Astrocyte (in vitro differentiated cells and primary cell): Measurements from ENCODE around the gene MARCHF10. TPM values are rescaled to one million over a fixed set of nuclear protein-coding genes. Genes with fewer than 3 reads are reported as not detected.

ENCODE experiments used
- DNase-seq: peaks from one replicate; pipeline ENCODE4 v3.0.0-alpha.2; 2010; ENCODE audit warnings: low read depth
- FAIRE-seq: peaks from 2 replicates; lab custom pipeline; 2011; peaks lifted over from hg19 to GRCh38; lab: Jason Lieb, UNC
- H2AFZ ChIP-seq: 2 replicates; pipeline ENCODE4 v1.6.0; 2012; ENCODE audit warnings: low read depth, low read length, inconsistent platforms
- H3K27ac ChIP-seq: 2 replicates; pipeline ENCODE4 v1.5.1; 2011; ENCODE audit warnings: low read depth, low read length, inconsistent platforms
- H3K27me3 ChIP-seq: 2 replicates; pipeline ENCODE4 v1.6.0; 2011; ENCODE audit warnings: low read length, inconsistent platforms; ENCODE audit not compliant: insufficient read depth
- H3K36me3 ChIP-seq: 2 replicates; pipeline ENCODE4 v1.5.1; 2011; ENCODE audit warnings: low read length, inconsistent platforms; ENCODE audit not compliant: insufficient read depth
- H3K4me1 ChIP-seq: 2 replicates; pipeline ENCODE4 v1.5.1; 2011; ENCODE audit warnings: low read length, inconsistent platforms; ENCODE audit not compliant: insufficient read depth
- H3K4me2 ChIP-seq: 2 replicates; pipeline ENCODE4 v1.6.0; 2012; ENCODE audit warnings: low read length, inconsistent platforms
- H3K4me3 ChIP-seq: 2 replicates; pipeline ENCODE4 v1.5.1; 2011; ENCODE audit warnings: low read depth, mild to moderate bottlenecking, low read length, inconsistent platforms; ENCODE audit not compliant: insufficient read depth
- H3K79me2 ChIP-seq: 2 replicates; pipeline ENCODE4 v1.6.0; 2012; ENCODE audit warnings: mild to moderate bottlenecking, low read length, inconsistent platforms; ENCODE audit not compliant: insufficient read depth
- H3K9ac ChIP-seq: 2 replicates; pipeline ENCODE4 v1.6.0; 2012; ENCODE audit warnings: mild to moderate bottlenecking, low read length, inconsistent platforms
- H3K9me3 ChIP-seq: 2 replicates; pipeline ENCODE4 v1.5.1; 2012; ENCODE audit warnings: low read depth, mild to moderate bottlenecking, low read length, inconsistent platforms; ENCODE audit not compliant: insufficient read depth
- H4K20me1 ChIP-seq: 2 replicates; pipeline ENCODE4 v1.6.0; 2012; ENCODE audit warnings: low read length, inconsistent platforms; ENCODE audit not compliant: insufficient read depth
- H3K27ac Mint-ChIP-seq: one replicate; pipeline ENCODE4 v1.8.0; 2021; ENCODE audit warnings: mild to moderate bottlenecking, mixed read lengths; ENCODE audit not compliant: unreplicated experiment
- H3K27me3 Mint-ChIP-seq: one replicate; pipeline ENCODE4 v1.8.0; 2021; ENCODE audit warnings: low read depth, mixed read lengths; ENCODE audit not compliant: unreplicated experiment
- H3K36me3 Mint-ChIP-seq: one replicate; pipeline ENCODE4 v1.8.0; 2021; ENCODE audit warnings: low read depth, mixed read lengths; ENCODE audit not compliant: unreplicated experiment
- H3K4me1 Mint-ChIP-seq: one replicate; pipeline ENCODE4 v1.8.0; 2021; ENCODE audit warnings: low read depth, mixed read lengths; ENCODE audit not compliant: unreplicated experiment
- H3K4me3 Mint-ChIP-seq: one replicate; pipeline ENCODE4 v1.8.0; 2021; ENCODE audit warnings: mild to moderate bottlenecking, moderate library complexity, mixed read lengths; ENCODE audit not compliant: unreplicated experiment
- H3K9me3 Mint-ChIP-seq: one replicate; pipeline ENCODE4 v1.8.0; 2021; ENCODE audit warnings: mild to moderate bottlenecking, mixed read lengths; ENCODE audit not compliant: unreplicated experiment
- EZH2 ChIP-seq: IDR thresholded peaks from 2 replicates; pipeline ENCODE4 v1.6.1; 2012; ENCODE audit warnings: mild to moderate bottlenecking, low read length, inconsistent platforms; ENCODE audit not compliant: insufficient read depth
- total RNA-seq: library from RNA; stranded (reverse); gene quantifications from 2 replicates; pipeline ENCODE4 v1.2.1, GENCODE V29; 2021
- TF ChIP-seq, protein P1 (sequence below): IDR thresholded peaks from 2 replicates; pipeline ENCODE4 v1.5.1; 2011; ENCODE audit warnings: low read depth, mild to moderate bottlenecking, inconsistent platforms, low read length, moderate library complexity; ENCODE audit not compliant: insufficient read depth

MARCHF10 gene
- total RNA-seq, 1 donor from 2014 or later = not detected

DNA sequence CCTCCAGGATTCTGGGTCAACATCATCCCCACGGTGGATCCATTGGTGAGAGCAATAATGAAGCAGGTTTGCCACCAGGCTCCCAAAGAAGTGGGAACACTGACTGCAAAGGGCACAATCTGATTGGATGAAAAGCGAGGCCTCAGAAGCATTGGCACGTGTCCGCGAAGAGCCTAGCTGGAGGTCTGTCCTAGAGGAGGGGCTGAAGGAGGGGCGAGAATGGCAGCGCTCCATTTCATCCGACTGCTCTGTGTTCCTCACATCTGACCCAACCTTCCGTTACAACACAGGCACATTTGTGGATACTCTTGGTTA is 100.7 kb downstream of the MARCHF10 start:
- Histone ChIP-seq H3K4me1 (peaks cover 29% of the 10 kb centered on the region), H3K79me2 (no peaks in the 10 kb centered on the region), H2AFZ (no peak overlapping the region), H3K9ac (no peak overlapping the region), H3K4me3 (no peak overlapping the region), H3K27ac (no peak overlapping the region), H3K36me3 (no peaks in the 10 kb centered on the region), H3K4me2 (no peak overlapping the region), H3K9me3 (peaks cover 7% of the 10 kb centered on the region), H4K20me1 (no peaks in the 10 kb centered on the region), H3K27me3 (no peaks in the 10 kb centered on the region)
- peaks cover 9% of the 10 kb centered on the region for H3K27me3 Mint-ChIP-seq
- peaks cover 14% of the 10 kb centered on the region for H3K9me3 Mint-ChIP-seq
- TF ChIP-seq EZH2 = no peak
- TF ChIP-seq, protein P1, sequence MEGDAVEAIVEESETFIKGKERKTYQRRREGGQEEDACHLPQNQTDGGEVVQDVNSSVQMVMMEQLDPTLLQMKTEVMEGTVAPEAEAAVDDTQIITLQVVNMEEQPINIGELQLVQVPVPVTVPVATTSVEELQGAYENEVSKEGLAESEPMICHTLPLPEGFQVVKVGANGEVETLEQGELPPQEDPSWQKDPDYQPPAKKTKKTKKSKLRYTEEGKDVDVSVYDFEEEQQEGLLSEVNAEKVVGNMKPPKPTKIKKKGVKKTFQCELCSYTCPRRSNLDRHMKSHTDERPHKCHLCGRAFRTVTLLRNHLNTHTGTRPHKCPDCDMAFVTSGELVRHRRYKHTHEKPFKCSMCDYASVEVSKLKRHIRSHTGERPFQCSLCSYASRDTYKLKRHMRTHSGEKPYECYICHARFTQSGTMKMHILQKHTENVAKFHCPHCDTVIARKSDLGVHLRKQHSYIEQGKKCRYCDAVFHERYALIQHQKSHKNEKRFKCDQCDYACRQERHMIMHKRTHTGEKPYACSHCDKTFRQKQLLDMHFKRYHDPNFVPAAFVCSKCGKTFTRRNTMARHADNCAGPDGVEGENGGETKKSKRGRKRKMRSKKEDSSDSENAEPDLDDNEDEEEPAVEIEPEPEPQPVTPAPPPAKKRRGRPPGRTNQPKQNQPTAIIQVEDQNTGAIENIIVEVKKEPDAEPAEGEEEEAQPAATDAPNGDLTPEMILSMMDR = no peak
- no peak overlapping the region for H3K27ac Mint-ChIP-seq
- DNase-seq (no peak), FAIRE-seq (no peak)
- H3K36me3 Mint-ChIP-seq = peaks cover 10% of the 10 kb centered on the region
- H3K4me1 Mint-ChIP-seq = peaks cover 10% of the 10 kb centered on the region
- no peak overlapping the region for H3K4me3 Mint-ChIP-seq

DNA sequence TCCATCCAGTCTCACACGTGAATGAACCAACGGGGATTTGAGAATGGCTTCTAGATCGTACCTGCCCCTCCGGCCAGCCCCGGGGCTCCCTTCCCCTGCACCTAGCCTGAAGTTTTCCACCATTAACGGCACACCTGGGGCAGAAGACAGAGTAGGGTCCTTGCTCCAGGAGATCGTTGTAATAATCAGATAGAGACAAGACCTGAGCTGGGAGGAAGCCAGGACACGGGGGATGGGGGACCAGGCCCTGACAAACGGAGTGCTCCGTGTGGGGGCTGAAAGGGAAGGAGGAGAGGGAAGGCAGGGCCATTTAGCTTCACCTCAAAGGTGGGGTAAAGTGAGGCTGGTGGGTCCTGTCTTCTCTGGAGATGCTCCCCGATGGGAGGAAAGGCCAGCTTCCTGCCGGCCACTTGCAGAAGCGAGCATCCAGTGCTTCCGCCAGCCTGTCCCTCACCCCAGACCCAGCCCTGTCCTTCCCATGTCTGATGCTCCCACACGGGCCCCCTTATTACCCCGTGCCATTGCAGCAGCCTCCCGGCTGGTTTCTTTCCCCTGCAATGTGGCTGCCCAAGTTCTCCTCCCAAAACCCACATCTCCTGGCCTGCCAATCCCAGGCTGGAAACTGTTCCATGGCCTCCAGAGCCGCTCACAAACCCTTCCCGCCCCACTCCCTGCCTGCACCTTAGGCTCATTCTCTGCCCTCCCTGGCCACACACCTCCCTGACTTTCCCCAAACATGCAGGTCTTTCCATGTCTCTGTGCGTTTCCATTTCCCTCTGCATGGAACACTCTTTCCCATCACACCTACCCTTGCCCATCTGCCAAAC is 101.3 kb downstream of the MARCHF10 start:
- H3K4me2 ChIP-seq = peak overlapping the region; percentile 98
- Mint-ChIP-seq H3K27ac (no peak overlapping the region), H3K4me3 (peak overlapping the region; percentile 90), H3K27me3 (peaks cover 9% of the 10 kb centered on the region), H3K4me1 (peaks cover 10% of the 10 kb centered on the region), H3K36me3 (peaks cover 10% of the 10 kb centered on the region), H3K9me3 (peaks cover 14% of the 10 kb centered on the region)
- peak overlapping the region; percentile 90 for H3K9ac ChIP-seq
- H3K4me3 ChIP-seq = no peak overlapping the region
- TF ChIP-seq, protein P1 = no peak
- TF ChIP-seq EZH2 = no peak
- no peak for FAIRE-seq
- no peak overlapping the region for H2AFZ ChIP-seq
- peaks cover 29% of the 10 kb centered on the region for H3K4me1 ChIP-seq
- no peak for DNase-seq
- no peaks in the 10 kb centered on the region for H3K27me3 ChIP-seq
- H3K27ac ChIP-seq = no peak overlapping the region
- H3K36me3 ChIP-seq = no peaks in the 10 kb centered on the region
- no peaks in the 10 kb centered on the region for H3K79me2 ChIP-seq
- H4K20me1 ChIP-seq = no peaks in the 10 kb centered on the region
- peaks cover 7% of the 10 kb centered on the region for H3K9me3 ChIP-seq
